Astrocyte of the hippocampus (primary cell): ENCODE results near the gene HDAC9.
"Not testable (repeated sequence)": the region's sequence is repeated elsewhere in the genome, so short reads cannot be mapped to it uniquely, and the experiment has no call there.

Source experiments
- DNase-seq: peaks from one replicate; pipeline ENCODE4 v3.0.0; 2011; ENCODE audit warnings: low read depth, low spot score

Gene HDAC9

GRCh38 chr7:18965657-18966056 is 470.1 kb downstream of the HDAC9 start:
- DNase-seq, result no peak

- not testable (repeated sequence) for DNase-seq
Observed at GRCh38 chr7:18967755-18968154, 472.2 kb downstream of the HDAC9 start.

GRCh38 chr7:18971839-18972238 is 476.3 kb downstream of the HDAC9 start:
- no peak for DNase-seq

GRCh38 chr7:18974803-18975202 is 479.3 kb downstream of the HDAC9 start:
- peak; percentile 33 for DNase-seq

- no peak for DNase-seq
Observed at GRCh38 chr7:18975276-18975675, 479.7 kb downstream of the HDAC9 start.

GRCh38 chr7:18975689-18976280 is 480.2 kb downstream of the HDAC9 start:
- no peak for DNase-seq

GRCh38 chr7:18976715-18977471 is 481.3 kb downstream of the HDAC9 start:
- DNase-seq, result peak; percentile 32

GRCh38 chr7:18978108-18978495 is 482.6 kb downstream of the HDAC9 start:
- DNase-seq, result peak; percentile 87

GRCh38 chr7:18990700-18991099 is 495.2 kb downstream of the HDAC9 start:
- DNase-seq, result not testable (repeated sequence)

- no peak for DNase-seq
Observed at GRCh38 chr7:18993933-18994668, 498.6 kb downstream of the HDAC9 start.

- DNase-seq, result no peak
Observed at GRCh38 chr7:18995270-18995671, 499.7 kb downstream of the HDAC9 start.

GRCh38 chr7:18995811-18996426 is 500.4 kb downstream of the HDAC9 start:
- DNase-seq, result peak; percentile 40

- DNase-seq, result no peak
Observed at GRCh38 chr7:18996583-18996982, 501.0 kb downstream of the HDAC9 start.

GRCh38 chr7:18997477-18998150 is 502.1 kb downstream of the HDAC9 start:
- DNase-seq, result no peak

GRCh38 chr7:19000410-19000809 is 504.9 kb downstream of the HDAC9 start:
- no peak for DNase-seq

- DNase-seq, result no peak
Observed at GRCh38 chr7:19001854-19002253, 506.3 kb downstream of the HDAC9 start.

- peak; percentile 31 for DNase-seq
Observed at GRCh38 chr7:19009241-19009935, 513.8 kb downstream of the HDAC9 start.

GRCh38 chr7:19009936-19010280 is 514.4 kb downstream of the HDAC9 start:
- no peak for DNase-seq

GRCh38 chr7:19011212-19011611 is 515.7 kb downstream of the HDAC9 start:
- no peak for DNase-seq

- DNase-seq, result no peak
Observed at GRCh38 chr7:19015098-19015497, 519.5 kb downstream of the HDAC9 start.

- DNase-seq, result no peak
Observed at GRCh38 chr7:19016140-19016539, 520.6 kb downstream of the HDAC9 start.
